ENCODE data around the gene KIF1A.
"Not testable (repeated sequence)": the region's sequence is repeated elsewhere in the genome, so short reads cannot be mapped to it uniquely, and the experiment has no call there.

KIF1A gene

DNA sequence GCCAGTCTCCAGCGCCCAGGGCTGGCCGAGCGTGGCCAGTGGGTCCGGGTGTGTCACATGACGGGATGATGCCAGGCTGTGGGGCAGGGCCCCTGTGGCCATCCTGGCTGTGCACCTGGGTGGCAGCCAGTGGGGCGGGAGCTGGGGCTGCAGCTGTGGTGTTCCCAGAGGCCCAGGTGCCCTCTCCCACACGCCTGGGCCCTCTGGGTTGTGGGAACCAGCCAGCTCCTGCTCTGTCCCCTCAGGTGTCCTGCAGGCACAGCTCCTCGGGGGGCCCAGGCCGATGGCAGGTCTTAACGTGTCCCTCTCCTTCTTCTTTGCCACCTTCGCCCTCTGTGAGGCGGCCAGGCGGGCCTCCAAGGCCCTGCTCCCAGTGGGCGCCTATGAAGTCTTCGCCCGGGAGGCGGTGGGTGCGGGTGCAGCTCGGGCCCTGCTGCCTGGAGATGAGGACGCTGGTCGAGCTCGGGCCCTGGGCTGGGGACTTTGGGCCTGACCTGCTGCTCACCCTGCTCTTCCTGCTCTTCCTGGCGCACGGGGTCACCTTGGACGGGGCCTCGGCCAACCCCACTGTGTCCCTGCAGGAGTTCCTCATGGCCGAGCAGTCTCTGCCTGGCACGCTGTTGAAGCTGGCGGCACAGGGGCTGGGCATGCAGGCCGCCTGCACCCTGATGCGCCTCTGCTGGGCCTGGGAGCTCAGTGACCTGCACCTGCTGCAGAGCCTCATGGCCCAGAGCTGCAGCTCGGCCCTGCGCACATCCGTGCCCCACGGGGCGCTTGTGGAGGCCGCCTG, 128.2 kb downstream of the KIF1A start, which contains the start of gene AQP12A:
AQP12A (plus strand) TSS at position 236 of the 790 bp plus-strand sequence; CDS start at position 284, 48 bp downstream.
- TF ChIP-seq, protein P1, sequence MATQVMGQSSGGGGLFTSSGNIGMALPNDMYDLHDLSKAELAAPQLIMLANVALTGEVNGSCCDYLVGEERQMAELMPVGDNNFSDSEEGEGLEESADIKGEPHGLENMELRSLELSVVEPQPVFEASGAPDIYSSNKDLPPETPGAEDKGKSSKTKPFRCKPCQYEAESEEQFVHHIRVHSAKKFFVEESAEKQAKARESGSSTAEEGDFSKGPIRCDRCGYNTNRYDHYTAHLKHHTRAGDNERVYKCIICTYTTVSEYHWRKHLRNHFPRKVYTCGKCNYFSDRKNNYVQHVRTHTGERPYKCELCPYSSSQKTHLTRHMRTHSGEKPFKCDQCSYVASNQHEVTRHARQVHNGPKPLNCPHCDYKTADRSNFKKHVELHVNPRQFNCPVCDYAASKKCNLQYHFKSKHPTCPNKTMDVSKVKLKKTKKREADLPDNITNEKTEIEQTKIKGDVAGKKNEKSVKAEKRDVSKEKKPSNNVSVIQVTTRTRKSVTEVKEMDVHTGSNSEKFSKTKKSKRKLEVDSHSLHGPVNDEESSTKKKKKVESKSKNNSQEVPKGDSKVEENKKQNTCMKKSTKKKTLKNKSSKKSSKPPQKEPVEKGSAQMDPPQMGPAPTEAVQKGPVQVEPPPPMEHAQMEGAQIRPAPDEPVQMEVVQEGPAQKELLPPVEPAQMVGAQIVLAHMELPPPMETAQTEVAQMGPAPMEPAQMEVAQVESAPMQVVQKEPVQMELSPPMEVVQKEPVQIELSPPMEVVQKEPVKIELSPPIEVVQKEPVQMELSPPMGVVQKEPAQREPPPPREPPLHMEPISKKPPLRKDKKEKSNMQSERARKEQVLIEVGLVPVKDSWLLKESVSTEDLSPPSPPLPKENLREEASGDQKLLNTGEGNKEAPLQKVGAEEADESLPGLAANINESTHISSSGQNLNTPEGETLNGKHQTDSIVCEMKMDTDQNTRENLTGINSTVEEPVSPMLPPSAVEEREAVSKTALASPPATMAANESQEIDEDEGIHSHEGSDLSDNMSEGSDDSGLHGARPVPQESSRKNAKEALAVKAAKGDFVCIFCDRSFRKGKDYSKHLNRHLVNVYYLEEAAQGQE (IDR thresholded peaks at IDR 0.05; ENCODE audit: insufficient read depth in 1 of 2, low read depth in 2 of 2, low read length in 2 of 2), result not testable (repeated sequence)
- TF ChIP-seq TAF1 (IDR thresholded peaks at IDR 0.05; ENCODE audit: borderline replicate concordance, insufficient read depth, low read length); POLR2AphosphoS5 (IDR thresholded peaks at IDR 0.05; ENCODE audit: low read depth, low read length): not testable (repeated sequence)

DNA sequence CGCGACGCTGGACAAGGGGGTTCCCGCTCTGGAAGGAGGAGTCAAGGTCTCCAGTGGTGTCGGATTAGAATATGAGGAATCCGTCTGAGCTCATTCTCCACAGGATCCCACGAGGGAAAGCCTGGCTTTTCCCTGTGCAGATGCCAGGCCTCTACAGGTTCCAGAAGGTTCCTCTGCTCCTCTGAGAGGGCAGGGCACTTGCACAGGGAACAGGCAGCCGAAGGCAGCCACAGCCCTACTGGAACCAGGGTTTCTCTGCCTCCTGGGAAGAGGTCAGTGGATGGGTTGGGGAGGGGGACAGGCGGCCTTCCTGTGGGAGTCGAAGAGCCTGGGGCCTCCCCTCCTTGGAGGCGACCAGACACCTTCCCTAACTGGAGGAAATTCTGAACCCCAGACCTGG, 130.0 kb downstream of the KIF1A start:
- TF ChIP-seq FOXP2 (optimal IDR thresholded peaks at IDR 0.05; ENCODE audit: borderline replicate concordance, extremely low read depth, extremely low read length, insufficient read depth) (no peak), SIN3A (IDR thresholded peaks at IDR 0.05; ENCODE audit: borderline replicate concordance, insufficient read depth, low read length) (no peak), TAF1 (IDR thresholded peaks at IDR 0.05; ENCODE audit: borderline replicate concordance, insufficient read depth, low read length) (no peak), POLR2AphosphoS5 (IDR thresholded peaks at IDR 0.05; ENCODE audit: low read depth, low read length) (no peak)
- TF ChIP-seq, protein P1 (IDR thresholded peaks at IDR 0.05; ENCODE audit: insufficient read depth in 1 of 2, low read depth in 2 of 2, low read length in 2 of 2), result no peak

DNA sequence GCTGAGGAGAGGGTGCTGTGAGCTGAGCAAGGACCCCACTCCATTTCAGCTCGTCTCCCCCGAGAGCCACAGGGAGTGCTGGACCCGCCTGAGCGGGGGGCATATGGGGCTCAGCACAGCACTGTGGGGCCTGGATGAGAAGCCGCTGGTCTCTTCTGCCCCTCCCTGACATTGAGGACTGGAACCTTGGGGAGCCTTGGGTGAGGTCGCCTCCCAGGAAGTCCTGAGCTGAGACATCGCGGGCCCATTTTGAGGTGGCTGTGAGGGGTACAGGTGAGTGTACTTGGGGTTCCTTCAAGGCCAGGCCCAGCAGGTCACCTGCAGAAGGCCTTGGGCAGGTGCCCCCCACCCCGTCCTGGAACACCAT, 131.5 kb downstream of the KIF1A start:
- TF ChIP-seq, protein P1 (IDR thresholded peaks at IDR 0.05; ENCODE audit: insufficient read depth in 1 of 2, low read depth in 2 of 2, low read length in 2 of 2), result no peak
- no peak for TF ChIP-seq FOXP2 (optimal IDR thresholded peaks at IDR 0.05; ENCODE audit: borderline replicate concordance, extremely low read depth, extremely low read length, insufficient read depth)
- TF ChIP-seq POLR2AphosphoS5 (IDR thresholded peaks at IDR 0.05; ENCODE audit: low read depth, low read length), result no peak
- TF ChIP-seq SIN3A (IDR thresholded peaks at IDR 0.05; ENCODE audit: borderline replicate concordance, insufficient read depth, low read length), result no peak
- no peak for TF ChIP-seq TAF1 (IDR thresholded peaks at IDR 0.05; ENCODE audit: borderline replicate concordance, insufficient read depth, low read length)

DNA sequence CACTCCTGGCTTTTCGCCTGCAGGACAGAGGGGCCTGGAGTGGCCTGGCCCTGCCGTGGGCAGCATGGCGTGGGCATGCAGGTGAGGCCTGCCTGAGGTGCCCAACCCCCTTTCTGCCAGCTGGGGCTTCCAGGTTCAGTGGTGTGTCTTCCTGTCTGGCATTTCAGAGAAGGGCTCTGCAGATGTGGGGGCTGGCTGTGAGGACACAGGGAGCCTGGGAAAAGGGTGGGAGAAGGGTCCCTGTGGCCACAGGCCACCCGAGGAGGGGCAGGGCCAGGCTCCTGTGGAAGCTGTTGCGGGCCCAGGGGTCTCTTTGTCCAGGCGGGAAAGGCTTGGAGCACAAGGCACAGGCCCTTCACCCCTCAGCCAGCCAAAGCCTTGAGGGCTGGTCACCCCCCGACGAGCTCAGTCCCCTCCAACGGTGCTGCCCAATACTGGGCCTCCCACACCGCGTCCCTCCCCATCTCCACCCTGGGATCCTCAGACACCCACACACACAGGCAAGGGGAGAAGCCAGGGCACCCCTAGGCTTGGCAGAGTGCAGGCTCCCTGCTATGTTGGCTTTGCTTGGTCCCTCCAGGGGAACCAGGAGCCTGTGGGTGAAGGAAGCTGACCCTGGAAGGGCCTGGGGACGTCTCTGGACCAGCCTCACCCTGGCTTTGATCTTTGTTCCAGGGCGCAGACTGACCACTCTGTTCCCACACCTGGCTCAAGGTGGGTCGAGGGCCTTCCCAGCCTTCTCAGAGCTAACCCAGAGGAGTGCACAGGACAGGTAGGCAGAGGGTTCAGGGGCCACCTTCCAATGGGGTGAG, 132.1 kb downstream of the KIF1A start:
- TF ChIP-seq SIN3A (IDR thresholded peaks at IDR 0.05; ENCODE audit: borderline replicate concordance, insufficient read depth, low read length) (no peak), FOXP2 (optimal IDR thresholded peaks at IDR 0.05; ENCODE audit: borderline replicate concordance, extremely low read depth, extremely low read length, insufficient read depth) (no peak), POLR2AphosphoS5 (IDR thresholded peaks at IDR 0.05; ENCODE audit: low read depth, low read length) (no peak), TAF1 (IDR thresholded peaks at IDR 0.05; ENCODE audit: borderline replicate concordance, insufficient read depth, low read length) (no peak)
- TF ChIP-seq, protein P1 (IDR thresholded peaks at IDR 0.05; ENCODE audit: insufficient read depth in 1 of 2, low read depth in 2 of 2, low read length in 2 of 2), result no peak
